GM12872 (cell line): ENCODE measurements around the gene SCNM1.

Experiments used
- TF ChIP-seq, protein P1 (sequence below): IDR thresholded peaks from 3 replicates; pipeline ENCODE4 v1.5.1; 2011; ENCODE audit warnings: low read depth, mild to moderate bottlenecking, low read length, moderate library complexity; ENCODE audit not compliant: insufficient read depth

Gene SCNM1, protein sequence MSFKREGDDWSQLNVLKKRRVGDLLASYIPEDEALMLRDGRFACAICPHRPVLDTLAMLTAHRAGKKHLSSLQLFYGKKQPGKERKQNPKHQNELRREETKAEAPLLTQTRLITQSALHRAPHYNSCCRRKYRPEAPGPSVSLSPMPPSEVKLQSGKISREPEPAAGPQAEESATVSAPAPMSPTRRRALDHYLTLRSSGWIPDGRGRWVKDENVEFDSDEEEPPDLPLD

DNA sequence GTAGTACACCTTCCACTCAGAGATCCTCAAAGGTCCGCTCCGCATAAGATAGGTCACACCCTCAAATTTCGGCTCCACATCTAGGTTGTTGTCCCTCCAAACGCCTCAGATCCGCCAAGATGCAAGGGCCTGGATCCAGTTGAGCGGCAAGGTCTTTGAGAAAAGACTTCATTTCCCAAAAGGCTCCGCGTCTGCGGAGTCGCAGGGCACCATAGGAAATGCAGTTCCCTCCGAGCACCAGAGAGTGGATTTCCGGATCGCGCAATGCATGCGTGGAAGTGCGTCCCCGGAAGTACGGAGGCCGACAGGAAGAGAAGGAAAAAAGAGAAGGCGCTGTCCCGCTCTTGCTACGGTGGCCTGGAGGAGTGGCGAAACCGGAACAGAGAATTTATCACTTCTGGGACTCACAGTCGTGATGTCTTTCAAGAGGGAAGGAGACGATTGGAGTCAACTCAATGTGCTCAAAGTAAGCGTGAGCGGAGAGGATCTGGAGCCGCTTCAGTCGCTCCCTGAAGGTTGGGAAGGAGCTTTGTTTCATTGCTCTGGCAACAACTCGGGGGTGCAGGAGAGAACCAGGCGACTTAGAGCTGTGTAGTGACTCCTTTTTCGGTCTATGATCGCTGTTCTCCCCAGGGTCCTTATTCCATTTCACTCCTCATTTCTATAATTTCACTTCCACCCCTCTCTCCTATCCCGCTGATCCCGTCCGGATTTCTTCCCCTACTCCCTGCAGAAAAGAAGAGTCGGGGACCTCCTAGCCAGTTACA is at the start of gene SCNM1, which contains the start of gene LYSMD1:
Gene SCNM1 (plus strand): TSS at position 407 of the 767 bp plus-strand sequence. CDS start 9 bp downstream, at position 416.
Gene LYSMD1 (minus strand): TSS at position 165 of the 767 bp plus-strand sequence. CDS start 644 bp downstream, outside the sequence.
- TF ChIP-seq, protein P1, sequence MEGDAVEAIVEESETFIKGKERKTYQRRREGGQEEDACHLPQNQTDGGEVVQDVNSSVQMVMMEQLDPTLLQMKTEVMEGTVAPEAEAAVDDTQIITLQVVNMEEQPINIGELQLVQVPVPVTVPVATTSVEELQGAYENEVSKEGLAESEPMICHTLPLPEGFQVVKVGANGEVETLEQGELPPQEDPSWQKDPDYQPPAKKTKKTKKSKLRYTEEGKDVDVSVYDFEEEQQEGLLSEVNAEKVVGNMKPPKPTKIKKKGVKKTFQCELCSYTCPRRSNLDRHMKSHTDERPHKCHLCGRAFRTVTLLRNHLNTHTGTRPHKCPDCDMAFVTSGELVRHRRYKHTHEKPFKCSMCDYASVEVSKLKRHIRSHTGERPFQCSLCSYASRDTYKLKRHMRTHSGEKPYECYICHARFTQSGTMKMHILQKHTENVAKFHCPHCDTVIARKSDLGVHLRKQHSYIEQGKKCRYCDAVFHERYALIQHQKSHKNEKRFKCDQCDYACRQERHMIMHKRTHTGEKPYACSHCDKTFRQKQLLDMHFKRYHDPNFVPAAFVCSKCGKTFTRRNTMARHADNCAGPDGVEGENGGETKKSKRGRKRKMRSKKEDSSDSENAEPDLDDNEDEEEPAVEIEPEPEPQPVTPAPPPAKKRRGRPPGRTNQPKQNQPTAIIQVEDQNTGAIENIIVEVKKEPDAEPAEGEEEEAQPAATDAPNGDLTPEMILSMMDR, result no peak

DNA sequence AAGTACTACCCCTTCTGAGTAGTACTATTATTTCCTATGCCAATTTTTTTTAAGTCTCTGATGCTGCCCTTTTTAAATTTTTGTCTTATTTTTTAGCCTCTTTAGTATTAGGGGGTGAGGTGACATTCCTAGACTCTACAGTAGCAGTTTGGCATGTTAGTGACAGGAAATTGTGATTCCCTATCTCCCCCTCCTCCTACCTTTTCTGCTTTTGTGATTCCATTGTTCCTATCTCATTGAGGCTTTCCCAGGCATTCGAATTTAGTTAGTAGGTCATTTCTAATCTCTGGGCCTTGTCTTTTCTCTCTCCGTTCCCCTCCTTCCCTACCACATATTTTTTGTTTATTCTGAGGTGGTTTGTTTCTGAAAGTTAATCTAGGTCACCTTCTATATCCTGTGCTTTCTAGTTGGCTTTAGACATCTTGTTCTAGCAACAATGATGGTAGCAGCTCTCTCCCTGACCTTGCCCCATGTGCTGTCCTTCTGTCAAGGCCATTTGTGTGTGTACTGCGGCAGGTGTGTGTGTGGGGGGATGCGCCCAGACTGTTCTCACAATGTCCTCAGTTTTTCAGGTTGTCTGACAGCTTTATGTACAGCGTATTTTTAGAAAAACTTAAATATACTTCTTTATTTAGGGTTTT is 41.1 kb upstream of the SCNM1 start:
- TF ChIP-seq, protein P1, result no peak

DNA sequence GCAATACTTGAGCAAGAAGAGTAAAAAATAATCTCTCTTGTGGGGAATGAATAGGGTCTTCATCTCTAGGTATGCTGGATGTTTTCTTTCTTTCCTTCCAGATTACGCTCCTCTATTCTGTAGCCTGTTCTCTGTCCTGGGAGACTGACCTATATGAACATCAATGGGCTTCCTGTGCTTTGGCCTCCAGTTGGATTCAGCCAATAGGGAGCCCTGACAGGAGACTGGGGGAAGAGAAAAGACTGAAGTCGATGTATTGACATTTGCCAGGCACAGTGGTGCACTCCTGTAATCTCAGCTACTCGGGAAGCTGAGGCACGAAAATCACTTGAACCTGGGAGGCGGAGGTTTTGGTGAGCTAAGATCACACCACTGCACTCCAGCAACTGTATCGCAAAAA is 37.1 kb upstream of the SCNM1 start:
- TF ChIP-seq, protein P1, result no peak

DNA sequence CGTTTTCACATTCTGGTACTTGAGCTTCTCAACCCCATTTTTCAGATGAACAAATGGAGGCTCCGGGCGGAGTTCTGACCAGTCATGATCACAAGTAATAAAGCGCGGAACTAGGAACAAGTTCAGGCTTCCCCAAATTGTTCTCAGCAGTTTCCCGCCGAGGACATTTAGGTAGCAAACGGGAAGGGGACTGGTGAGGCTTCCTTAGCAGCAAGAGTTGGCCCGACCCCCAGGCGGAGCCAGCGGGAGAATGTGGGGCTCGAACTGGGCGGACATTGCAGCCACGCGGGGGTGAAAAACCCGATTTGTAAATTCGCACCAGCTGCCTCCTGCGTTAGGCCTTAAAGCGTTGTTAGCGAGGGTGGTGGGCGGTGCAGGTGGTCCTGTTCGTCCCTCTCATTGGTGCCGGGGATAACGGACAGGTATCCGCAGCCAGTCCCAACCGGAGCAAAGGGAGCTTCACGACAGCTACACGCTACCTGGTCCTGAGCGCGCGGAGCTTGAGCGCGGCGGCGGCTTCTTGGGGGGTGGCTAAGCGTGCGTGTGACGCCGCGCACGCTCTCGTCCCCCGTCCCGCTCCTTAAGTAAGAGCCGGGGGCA is 34.9 kb upstream of the SCNM1 start:
- TF ChIP-seq, protein P1, result no peak

DNA sequence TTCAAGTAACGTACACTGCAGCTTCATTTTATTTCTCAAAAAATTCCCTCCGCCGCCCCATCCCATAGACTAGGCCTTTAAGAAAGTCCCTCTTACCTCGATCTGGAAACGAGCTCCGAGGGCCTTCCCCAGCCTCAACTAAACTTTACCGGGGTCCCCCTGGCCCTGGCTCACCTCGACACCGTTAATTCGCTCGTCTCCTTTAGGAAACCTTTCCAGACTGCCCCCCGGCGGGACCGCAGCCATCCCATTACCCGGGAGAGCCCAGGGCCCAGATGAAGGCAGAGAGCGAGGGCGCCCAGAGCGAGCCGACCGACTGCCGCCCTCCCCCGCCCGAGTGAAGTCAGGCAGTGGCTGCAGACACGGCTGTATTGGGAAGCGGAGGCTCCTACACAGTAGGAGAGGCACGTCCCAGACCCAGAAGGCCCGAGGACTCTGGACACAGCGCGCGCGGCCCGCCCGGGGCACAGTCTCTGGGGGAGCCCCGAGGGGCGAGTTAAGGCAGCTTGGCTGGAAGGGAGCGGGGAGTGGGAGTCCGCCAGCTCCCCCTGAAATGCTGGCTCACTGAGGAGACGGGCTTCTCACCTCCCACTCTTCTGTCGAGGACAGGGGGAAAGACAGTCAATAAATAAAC is 34.1 kb upstream of the SCNM1 start:
- TF ChIP-seq, protein P1, result no peak

DNA sequence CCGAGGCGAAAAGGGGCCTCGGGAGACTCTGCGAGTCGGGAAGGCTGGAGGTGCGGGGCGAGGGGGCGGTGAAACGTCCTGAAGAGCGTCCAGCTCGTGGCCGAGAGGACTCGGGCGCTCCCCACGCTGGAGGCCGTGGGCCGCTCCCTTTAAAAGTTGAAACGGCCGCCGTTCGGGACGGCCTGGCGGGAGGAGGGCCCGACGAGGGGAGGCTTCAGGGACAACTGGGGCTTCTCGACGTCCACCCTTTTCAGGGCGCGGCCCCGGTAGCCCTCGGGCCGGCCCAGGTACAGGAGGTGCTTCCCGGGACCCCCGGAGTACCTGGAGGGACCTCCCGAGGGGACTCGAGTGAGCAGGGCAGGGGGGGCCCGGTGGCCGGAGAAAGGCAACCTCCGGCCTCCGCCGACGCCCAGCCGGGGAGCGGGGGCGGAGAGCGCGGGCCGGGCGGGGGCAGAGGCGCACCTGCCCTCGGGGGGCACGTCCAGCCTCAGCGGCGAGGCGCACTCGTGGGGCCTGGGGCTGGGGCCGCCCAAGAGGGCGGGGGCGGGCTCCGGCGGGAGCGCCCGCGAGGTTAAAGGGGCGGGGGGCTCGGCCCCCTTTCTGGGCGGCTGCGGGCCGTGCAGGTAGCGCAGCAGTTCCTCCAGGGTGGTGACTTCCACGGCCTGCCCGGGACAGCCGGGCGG is 33.5 kb upstream of the SCNM1 start:
- TF ChIP-seq, protein P1, result no peak
